Activated T-cell treated with anti-CD3 and anti-CD28 coated beads for 1 hour (primary cell): ENCODE data around the gene ABCA7.

ENCODE experiments used
- DNase-seq: peaks from one replicate; pipeline ENCODE4 v3.0.0-alpha.2; 2020; ENCODE audit warnings: low read depth

ABCA7 gene

DNA sequence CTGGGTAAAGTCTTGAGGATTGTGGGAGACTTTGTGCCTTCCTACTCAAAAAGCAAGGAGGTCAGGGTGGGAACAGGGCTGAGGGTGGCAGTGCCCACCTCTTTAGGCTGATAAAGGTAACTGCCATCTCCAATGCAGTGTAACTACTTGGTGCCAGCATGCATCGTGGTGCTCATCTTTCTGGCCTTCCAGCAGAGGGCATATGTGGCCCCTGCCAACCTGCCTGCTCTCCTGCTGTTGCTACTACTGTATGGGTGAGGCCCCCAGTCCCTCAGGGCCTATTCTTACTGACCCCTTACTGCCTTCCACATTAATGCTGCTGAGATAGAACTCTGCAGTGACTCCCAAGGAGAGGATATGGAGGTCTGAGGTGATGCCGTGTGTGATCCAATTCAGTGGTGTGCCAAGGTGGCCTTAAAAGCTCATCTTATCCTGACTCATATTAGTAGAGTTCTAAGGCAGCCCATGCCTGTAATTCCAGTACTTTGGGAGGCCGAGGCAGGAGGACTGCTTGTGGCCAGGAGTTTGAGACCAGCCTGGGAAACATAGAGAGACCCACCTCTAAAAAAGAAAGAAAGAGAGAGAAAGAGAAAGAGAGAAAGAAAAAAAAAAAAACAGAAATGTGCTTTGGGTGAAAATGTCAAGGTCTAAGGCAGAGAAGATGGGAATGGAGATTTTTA, 17.4 kb downstream of the ABCA7 start:
- DNase-seq: no peak

DNA sequence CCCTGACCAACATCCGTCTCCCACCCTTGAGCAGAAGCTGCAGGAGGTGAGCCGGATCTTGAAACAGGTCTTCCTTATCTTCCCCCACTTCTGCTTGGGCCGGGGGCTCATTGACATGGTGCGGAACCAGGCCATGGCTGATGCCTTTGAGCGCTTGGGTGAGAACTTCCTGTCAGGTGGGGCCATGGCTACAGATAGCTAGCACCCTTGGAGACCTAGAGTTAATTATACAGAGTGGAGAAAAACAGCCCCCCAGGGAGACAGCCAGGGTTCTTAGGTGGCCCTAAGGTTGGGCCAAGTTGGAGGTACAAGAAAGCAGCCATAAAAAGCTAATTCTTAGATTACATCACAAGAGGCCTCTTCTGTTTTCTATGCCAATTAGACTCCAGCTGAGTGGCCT, 18.2 kb downstream of the ABCA7 start:
- DNase-seq: no peak

DNA sequence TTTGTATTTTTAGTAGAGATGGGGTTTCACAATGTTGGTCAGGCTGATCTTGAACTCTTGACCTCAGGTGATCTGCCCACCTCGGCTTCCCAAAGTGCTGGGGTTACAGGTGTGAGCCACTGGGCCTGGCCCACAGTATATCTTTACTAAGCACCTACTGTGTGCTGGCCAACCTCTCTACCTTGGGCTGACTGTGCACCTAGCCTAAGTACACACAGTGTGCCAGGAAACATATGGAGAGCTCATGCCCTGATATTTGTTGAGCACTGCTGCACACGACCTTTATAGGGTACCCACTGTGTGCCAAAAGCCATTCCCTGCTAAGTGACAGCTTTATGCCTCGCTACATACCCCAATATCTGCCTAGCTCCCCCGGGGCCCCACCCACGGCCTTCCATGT, 20.8 kb downstream of the ABCA7 start:
- no peak for DNase-seq

DNA sequence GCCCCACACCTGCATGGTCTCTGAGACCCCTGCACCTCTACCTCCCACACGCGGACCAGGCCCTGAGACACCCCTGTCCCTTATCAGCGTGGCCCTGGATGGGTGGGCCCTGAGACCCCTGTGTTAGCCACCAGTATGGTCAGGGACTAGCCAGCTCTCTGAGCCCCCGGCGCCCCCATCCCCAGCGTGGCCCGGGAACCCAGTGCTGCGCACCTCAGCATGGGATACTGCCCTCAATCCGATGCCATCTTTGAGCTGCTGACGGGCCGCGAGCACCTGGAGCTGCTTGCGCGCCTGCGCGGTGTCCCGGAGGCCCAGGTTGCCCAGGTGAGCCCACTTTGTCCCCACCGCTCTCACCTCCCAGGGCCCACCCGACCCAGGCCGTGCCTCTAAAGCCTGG, 22.1 kb downstream of the ABCA7 start:
- DNase-seq: no peak

DNA sequence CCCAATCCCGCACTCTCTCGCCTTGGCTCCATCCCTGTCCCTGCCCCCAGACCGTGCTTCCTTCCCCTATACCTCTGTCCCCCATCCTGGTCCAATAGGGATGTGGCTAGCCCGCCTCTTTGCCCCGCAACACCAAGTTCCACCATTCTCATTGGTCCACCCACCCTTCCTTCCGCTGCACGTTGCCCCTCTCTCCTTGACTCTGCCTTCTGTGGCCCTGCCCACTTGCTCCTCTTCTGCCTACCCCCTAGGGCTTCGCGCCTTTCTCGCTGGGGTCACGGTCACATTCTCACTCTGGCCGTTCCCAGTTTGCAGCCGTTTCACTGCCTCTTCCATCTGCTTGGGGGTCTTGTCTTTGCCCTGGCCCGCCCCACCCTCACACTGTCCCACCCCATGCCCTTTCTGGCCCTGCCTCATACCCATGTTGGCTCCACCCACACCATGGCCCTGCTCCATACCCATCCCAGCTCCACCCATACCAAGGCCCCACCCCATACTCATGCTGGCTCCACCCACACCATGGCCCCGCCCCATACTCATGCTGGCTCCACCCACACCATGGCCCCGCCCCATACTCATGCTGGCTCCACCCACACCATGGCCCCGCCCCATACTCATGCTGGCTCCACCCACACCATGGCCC, 22.6 kb downstream of the ABCA7 start:
- no peak for DNase-seq

DNA sequence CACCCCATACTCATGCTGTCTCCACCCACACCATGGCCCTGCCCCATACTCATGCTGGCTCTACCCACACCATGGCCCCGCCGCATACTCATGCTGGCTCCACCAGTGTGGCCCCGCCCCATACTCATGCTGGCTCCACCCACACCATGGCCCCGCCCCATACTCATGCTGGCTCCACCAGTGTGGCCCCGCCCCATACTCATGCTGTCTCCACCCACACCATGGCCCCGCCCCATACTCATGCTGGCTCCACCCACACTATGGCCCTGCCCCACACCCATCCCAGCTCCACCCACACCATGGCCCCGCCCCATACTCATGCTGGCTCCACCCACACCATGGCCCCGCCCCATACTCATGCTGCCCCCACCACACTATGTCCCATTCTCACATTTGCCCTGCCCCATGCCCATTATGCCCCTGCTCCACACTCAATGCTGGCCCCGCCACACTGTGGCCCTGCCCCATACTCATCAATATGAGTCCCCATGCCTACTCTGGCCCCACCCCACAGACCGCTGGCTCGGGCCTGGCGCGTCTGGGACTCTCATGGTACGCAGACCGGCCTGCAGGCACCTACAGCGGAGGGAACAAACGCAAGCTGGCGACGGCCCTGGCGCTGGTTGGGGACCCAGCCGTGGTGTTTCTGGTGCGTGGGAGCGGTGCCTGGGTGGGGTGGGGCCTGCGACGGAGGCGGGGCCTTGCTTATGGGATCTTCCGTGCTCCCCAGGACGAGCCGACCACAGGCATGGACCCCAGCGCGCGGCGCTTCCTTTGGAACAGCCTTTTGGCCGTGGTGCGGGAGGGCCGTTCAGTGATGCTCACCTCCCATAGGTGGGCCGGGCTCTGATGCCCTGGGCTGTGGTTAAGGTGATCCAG, 23.4 kb downstream of the ABCA7 start:
- DNase-seq: no peak

DNA sequence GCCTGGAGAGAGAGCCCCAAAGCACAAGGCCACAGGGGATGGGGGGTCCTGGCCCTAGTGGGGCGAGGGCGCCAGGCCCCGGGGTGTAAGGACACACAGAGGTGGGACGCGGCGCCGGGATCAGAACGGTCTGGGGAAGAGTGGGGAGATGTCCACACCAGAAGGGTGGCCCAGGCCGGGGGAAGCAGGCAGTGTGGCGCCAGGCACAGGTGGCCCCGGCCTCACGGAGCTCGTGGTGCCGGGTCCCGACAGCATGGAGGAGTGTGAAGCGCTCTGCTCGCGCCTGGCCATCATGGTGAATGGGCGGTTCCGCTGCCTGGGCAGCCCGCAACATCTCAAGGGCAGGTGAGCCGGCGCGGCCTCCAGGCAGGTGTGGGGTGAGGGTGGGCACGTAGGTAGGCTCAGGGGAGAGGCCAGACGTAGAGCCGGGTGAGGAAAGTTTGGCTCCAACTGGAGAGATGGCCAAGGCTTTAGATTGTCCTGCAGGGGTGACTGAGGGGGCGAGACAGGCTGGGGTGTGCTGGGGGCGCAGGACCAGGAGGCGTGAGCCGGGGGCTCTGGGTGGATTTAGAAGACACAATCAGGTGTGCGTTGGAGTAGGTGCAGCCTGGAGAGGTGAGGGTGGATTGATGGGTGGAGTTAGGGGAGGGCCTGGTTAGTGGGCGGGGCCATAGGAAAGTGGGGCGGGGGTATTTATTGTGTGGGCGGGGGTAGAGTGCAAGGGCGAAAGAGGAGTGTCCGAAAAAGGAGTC, 24.2 kb downstream of the ABCA7 start:
- DNase-seq: no peak

DNA sequence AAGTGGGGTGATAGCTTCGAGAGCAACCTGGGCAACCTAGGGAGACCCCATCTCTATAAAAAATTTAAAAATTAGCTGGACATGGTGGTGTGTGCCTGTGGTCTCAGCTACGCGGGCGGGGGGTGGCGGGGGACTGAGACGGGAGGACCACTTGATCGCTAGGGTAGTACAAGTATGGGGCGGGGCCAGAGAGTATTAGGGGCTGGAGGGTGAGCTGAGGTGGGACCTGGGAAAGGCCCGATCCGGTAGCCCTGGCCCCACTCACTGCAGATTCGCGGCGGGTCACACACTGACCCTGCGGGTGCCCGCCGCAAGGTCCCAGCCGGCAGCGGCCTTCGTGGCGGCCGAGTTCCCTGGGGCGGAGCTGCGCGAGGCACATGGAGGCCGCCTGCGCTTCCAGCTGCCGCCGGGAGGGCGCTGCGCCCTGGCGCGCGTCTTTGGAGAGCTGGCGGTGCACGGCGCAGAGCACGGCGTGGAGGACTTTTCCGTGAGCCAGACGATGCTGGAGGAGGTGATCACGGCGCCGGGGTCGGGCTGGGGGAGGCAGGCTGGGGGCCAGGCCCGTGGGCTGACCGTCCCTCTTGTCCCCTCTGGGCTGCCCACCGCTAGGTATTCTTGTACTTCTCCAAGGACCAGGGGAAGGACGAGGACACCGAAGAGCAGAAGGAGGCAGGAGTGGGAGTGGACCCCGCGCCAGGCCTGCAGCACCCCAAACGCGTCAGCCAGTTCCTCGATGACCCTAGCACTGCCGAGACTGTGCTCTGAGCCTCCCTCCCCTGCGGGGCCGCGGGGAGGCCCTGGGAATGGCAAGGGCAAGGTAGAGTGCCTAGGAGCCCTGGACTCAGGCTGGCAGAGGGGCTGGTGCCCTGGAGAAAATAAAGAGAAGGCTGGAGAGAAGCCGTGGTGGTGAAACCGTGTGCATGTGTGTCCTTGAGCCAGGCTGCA, 25.0 kb downstream of the ABCA7 start:
- peak; percentile 60 for DNase-seq

DNA sequence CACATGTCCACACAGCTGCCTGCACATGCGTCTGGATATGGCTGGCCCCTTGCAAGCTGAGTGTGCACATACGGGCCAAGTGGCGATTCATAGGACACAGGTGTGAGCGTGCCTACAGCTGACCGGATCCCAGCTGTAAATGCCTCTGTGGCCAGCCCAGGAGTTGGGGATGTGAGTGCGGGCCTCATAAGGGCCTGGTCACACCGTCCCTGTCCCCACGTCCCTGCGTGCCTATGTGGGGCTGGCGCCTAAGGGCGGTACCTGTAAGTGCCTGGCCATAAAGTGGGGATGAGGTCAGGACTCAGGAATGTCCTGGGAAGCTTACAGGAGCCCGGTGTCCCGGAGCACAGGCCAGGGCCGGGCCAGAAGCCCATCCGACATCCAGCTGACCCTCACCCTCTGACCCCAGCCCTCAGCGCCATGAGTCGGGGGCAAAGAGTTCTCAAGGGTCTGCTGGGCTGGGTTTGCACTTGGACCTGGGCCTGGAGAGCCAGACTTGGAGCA, 25.8 kb downstream of the ABCA7 start:
- DNase-seq: no peak

DNA sequence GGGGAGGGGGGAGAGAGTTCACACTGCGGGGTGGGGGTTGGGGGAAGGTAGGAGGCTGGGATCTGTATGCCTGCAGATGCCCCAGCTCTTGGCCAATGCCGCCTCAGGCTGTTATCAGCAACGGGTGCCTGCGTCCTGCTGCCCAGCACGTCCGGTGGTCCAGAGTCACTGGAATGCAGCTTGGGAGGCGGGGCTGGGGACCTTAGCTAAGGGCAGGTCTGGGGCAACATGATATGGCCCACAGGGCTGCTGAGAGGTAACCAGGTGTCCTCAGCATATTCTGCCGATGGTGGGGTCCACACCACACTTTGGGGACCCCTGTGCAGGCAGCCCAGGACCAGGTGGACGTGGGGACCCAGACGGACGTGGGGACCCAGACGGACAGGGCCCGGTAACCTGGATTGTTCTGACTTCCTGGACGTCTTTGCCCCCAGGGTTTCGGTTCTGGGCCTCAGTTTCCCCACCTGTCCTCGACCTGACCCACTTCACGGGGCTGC, 26.4 kb downstream of the ABCA7 start:
- DNase-seq: no peak

DNA sequence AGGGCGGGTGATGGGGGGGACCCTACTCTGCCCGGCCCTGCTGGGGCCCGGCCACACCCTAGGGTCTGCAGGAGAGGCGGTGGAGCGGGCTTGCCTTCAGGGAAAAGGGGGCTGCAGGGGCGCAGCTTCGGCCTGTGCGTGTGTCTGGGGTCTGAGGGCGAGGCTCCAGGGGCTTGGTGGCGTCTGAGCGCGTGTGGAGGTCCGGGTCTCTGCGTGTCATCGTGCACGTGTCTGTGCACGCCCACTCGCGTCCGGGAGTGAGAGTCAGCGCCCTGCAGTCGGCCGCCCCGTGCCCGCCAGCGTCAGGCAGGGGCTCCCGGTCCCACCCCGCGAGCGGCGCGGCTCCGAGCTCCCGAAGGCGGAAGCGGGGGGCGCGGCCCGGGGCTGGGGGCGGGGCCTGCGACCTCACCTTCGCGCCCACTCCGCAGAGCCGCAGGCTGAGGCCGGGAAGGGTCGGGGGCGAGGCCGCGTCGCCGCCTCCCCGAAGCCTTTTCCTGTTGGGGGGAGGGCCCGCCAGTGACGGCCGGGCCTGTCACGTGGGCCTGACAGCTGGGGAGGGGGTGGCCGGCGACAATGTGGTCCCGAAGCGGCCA, 26.9 kb downstream of the ABCA7 start, which contains the start of gene ARHGAP45:
Gene ARHGAP45 (plus strand): TSS at position 420 of the 593 bp plus-strand sequence. CDS start 239 bp downstream, outside the sequence.
- DNase-seq: peak; percentile 78

DNA sequence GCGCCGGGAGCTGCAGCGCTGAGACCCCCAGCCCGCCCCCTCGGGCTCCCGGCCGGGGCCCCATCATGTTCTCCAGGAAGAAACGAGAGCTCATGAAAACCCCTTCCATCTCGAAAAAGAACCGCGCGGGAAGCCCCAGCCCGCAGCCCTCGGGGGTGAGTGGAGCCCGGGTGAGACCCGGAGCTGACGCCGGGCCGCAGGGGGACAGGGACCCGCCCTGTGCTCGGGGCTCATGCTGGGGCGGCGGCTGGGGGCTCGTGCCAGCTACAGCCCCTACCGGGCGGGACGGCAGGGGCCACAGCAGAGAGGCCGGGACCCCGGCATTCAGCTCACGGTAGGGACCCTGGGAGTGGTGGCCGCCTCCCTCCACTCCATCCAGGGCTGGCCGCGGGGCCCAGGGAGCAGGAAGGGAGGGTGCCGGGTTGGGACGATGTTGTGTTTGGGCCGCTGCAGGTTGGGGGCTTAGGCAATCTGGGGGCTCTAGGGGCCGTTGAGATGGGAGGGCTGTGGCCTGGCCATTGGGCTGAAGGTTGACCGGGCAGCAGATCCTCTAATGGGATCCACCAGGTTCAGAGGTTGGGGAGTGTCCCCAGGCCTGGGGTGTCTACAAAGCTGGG, 27.5 kb downstream of the ABCA7 start:
- DNase-seq: peak; percentile 55

DNA sequence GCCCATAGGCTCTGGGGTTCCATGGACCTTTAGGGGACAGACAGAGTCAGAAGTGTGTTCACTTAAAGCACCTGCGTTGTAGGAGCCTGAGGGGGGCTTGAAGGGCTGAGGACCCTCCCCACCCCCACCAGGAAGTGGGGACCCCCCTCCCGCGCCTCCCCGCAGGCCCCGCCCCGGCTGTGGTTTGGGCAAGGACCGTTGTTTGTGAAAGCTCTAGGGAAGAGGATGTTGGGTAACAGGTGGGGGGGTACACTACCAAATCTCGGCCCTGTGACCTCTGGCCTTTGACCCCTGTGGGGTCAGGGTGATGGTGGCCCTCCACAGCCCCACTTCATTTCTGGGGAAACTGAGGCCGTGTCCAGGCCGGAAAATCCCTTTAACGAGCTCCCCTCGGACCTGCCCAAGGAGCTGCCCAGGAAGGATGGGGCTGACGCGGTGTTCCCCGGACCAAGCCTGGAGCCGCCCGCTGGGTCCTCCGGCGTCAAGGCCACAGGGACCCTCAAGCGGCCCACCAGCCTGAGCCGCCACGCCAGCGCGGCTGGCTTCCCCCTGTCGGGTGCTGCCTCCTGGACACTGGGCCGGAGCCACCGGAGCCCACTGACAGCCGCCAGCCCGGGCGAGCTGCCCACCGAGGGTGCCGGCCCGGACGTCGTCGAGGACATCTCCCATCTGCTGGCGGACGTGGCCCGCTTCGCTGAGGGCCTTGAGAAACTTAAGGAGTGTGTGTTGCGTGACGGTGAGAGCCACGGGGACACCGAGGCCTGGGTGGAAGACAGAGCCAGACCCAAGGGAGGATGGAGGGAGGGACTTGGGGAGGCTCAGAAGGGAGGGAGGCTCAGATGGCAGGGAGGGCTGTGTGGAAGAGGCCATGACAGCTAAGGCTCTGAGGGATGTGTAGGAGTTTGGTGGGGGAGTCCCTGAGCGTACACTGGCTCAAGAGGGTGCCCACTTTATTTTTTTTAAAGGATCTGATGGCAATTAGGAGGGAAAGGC, 28.4 kb downstream of the ABCA7 start:
- peak; percentile 70 for DNase-seq

DNA sequence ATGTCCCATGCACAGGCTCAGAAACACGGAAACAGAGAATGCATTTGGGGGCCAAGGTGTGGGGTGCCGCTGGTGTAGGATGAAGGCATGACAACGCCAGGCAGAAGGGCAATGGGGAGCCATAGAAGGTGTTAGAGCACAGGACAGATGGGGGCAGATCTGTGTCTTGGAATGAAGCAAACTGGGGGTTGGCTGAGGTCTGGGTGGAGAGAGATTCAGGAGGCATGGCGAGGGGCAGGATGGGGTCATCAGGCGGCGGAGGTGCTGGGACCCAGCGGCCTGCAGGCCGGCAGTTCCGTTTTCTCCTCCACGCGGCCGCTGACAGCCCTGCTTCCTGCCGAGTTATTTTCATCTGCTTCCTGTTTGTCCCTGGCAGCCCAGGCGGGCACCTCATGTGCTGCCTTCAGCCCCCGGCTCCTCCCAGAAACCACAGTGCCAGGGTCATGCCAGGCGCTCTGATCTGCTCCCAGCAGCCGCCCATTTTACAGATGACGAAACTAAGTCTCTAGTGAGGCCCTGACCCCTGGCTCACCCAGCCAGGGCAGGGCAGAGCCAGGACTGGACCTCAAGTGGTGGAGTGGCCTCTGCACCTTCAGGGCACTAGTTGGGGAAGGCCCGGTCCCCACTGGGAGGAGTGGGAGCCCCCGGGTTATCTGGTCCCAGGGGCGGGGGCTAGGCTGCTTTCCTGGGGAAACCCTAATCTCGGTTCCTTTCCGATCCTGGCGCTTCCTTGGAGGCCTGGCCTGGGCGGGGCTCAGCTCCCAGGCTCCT, 29.3 kb downstream of the ABCA7 start:
- DNase-seq: peak; percentile 63

DNA sequence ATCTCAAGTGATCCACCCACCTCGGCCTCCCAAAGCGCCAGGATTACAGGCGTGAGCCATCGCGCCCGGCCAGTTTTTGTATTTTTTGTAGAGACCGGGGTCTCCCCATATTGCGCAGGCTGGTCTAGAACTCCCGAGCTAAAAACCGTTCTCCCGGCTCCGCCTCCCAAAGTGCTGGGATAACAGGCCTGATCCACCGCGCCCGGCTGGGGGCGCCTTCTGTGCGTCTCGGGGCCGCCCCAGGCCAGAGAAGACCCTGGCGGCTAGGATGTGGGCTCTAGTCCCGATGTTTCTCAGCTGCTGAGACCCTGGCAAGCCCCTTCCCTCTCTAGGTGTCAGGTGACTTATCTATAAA, 30.6 kb downstream of the ABCA7 start:
- DNase-seq: no peak

DNA sequence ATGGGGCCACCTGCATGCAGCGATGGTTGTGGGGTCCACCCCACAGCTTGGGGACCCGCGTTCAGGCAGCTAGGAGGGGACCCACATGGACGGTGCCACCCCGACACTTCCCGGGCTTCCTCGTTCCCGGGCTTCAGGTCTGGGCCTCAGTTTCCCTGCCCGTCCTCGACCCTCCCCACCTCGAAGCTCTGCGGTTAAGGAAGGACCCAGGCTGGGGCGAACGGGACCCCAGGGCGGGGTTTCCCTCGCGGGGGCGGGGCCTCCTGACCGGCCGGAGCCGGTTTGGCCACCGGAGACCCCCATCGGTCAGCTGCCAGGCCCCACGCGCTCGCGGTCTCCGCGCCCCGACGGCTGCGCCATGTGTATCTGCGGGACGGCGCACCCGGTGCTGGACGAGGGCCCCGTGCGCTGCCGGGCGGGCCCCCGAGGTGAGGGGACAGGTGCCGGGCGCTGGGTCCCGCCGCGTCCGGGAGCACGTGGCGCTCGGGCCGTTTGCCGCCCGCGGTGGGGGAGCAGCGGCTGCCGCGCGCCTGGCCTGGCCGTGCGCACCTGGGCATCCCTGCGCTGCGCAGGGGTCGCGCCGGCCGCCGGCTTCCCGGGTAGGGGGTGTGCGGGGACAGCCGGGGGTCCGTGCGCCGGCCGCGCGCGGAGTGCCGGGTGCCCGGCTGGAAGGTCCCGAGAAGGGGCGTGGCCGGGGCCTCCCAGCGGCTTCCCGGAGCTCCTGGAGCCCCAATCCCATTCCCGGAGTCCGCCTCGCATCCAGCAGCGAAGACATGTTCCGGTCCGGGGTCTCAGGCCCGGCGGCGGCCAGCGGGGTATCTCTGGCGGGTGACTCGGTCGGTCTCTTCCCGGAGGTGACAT, 31.3 kb downstream of the ABCA7 start:
- no peak for DNase-seq
